Stimulated activated CD4-positive, alpha-beta T cell treated with anti-CD3 and anti-CD28 coated beads, Interleukin-12 subunit alpha, Interleukin-12 subunit beta, amount 100 ng/mL, for 24 hours (primary cell): ENCODE results near the gene GAGE13.
A peak's percentile ranks its signal among the peaks of the same experiment; 100 is the strongest.
"Not testable (repeated sequence)": the region's sequence is repeated elsewhere in the genome, so short reads cannot be mapped to it uniquely, and the experiment has no call there.

Source experiments
- DNase-seq, 2 experiments: peaks; one replicate each; pipeline ENCODE4 v3.0.0-alpha.2; 2020; ENCODE audit warnings: low read depth in 2 of 2

GAGE13 gene, protein sequence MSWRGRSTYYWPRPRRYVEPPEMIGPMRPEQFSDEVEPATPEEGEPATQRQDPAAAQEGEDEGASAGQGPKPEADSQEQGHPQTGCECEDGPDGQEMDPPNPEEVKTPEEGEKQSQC

DNA sequence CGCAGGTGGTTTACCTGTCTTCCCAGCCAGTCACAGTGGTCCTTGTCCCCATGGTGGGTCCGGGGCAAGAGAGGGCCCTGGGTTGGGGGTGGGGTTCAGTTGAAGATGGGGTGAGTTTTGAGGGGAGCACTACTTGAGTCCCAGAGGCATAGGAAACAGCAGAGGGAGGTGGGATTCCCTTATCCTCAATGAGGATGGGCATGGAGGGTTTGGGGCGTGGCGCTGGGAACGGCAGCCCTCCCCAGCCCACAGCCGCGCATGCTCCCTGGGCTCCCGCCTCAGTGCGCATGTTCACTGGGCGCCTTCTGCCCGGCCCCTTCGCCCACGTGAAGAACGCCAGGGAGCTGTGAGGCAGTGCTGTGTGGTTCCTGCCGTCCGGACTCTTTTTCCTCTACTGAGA is at the start of gene GAGE13:
Gene GAGE13, plus strand, starts transcription at position 301 of the 400 bp plus-strand sequence. CDS start 1,156 bp downstream, outside the sequence.
- DNase-seq: not testable (repeated sequence)

- DNase-seq: no peak
Observed at GRCh38 chrX:49282647-49283011, 48.8 kb upstream of the GAGE13 start.

DNA sequence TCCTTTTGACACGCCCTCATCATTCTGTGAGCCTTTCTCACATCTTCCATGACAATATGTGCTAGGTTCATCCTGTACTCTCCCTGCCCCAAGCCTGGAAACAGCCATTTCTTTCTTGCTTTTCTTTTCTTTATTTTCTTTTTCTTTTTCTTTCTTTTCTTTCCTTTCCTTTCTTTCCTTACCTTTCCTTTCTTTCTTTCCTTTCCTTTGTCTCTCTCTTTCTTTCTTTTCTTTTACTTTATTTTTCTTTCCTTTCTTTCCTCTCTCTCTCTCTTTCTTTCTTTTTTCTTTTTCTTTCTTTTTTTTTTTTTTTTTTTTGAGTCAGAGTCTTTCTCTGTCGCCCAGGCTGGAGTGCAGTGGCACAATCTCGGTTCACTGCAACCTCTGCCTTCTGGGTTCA is 47.2 kb upstream of the GAGE13 start:
- DNase-seq: no peak

- DNase-seq: no peak
Observed at GRCh38 chrX:49286136-49286535, 45.2 kb upstream of the GAGE13 start.

- no peak for DNase-seq
Observed at GRCh38 chrX:49286581-49286980, 44.8 kb upstream of the GAGE13 start.

- DNase-seq: no peak
Observed at GRCh38 chrX:49287665-49288064, 43.7 kb upstream of the GAGE13 start.

DNA sequence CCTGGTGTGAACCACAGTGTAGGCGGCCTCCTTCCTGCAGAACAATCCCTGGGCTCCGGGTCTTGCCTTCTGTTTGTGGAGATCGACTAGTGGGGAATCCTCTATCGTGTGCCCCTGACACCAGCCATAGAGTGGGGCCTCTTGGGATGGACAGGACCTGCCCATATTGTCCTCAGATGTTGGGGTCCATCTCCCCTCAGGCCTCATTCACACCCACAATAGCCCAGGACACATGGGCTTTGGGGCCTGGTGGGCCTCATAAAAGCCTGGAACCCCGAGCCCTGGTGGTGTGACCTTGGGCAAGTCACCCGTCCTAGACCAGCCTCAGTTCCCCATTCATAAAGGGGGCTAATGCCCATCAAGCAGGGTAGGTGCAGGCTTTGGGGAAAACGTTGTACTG is 41.2 kb upstream of the GAGE13 start:
- no peak for DNase-seq

GRCh38 chrX:49291615-49292337 is 39.6 kb upstream of the GAGE13 start:
- peak; percentile 37 to 72 for DNase-seq

DNA sequence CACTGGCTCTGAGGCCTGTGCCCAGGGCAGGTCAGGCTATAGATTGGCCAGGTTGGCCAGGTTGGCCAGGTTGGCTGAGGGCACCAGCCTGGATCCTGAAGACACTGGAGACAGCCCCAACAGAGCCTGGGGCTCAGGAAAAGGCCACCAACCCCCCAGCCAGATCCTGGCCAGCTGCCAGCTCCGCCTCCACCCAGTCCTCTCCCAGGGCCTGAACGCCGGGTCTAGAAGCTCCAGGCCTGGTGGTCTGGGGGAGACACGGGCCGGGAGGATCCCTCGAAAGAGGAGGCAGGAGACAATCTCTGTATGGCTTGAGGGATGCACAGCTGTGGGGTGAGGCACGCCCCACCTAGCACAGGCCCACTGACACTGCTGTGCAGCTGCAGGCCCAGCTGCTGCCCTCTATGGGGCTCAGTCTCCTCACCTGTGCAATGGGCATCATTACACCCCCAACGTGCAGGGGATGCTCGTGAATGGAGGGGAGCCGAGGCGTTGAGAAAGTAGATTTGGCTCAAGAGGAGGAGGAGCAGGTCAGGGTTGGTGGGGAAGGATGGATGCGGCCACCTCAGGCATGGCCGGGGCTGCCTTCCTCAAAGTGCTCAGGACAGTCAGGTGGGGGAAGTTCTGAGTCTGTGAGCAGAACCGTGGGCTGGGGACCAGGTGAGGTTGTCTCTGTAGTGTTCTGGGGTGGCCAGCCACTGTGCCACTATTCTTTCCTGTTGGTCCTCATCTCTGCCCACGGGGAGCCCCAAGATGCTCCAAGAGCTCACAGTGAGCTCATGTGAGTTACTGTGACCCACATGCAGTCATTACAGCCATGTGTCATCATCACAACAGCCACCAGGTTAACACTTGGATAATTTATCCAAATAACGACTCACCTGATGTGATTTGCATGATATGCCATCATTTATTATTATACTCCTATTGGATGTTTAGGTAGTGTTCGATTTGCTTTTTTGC is 38.7 kb upstream of the GAGE13 start:
- DNase-seq: no peak

DNA sequence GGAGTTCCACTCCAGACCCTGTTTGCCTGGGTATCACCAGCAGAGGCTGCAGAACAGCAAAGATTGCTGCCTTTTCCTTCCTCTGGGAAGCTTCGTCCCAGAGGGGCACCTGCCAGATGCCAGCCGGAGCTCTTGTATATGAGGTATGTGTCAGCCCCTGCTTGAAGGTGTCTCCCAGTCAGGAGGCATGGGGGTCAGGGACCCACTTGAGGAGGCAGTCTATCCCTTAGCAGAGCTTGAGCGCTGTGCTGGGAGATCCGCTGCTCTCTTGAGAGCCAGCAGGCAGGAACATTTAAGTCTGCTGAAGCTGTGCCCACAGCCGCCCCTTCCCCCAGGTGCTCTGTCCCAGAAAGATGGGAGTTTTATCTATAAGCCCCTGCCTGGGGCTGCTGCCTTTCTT is 32.1 kb upstream of the GAGE13 start:
- not testable (repeated sequence) for DNase-seq

DNA sequence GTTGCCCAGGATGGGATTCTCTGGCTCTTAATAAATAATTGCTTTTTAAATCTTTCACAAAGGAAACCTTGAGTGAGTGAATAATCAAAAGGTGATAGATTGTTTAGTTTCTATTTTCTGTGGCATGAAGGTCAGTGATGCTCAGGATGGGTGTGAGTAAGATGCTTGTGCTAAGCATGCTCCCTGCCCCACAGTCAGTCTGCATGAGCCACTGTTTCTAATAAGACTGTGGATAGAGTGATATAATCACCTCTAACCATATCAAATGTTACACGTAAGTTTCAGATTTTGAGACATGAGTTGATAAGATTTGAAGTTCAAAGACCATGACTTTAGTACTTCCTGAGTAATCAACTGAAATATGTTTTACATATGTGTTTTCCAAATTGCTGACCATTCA is 30.7 kb upstream of the GAGE13 start:
- DNase-seq: no peak

GRCh38 chrX:49303346-49303745 is 28.0 kb upstream of the GAGE13 start, which contains the start of gene GAGE10:
Gene GAGE10 (plus strand): TSS chrX:49303646. CDS start chrX:49304860, 1,214 bp downstream.
- DNase-seq: no peak

GRCh38 chrX:49307775-49308174 is 23.6 kb upstream of the GAGE13 start:
- not testable (repeated sequence) for DNase-seq

DNA sequence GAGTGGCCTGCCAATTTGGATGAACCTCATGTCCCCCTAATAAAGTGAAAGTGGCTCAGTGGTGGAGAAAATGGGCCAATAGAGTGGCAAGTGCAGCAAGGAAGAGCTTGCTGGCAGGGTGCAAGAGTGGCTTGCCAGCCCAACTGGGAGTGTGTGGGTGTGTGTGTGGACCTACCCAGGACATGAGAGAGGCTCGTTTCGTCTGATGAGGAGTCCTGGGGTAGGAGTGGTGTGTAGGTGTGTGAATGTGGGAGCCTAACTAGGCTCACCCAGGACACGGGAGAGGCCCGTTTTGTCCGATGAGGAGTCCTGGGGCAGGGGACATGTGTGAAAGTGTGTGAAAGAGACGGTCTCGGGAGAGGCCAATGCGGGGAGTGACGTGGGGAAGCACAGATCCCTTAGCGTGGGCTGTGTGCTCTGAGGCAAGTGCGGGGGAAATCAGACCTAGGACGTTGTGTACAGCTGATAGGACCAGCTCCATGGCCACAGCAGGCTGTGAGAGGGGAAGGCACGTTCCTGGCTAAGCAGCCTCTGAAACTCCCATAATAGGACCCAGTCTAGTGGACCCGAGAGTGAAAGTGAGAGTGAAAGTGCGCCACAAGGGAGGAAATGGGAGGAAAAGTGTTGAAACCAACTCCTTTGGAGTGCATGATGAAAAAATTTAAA is 22.6 kb upstream of the GAGE13 start:
- no peak for DNase-seq

DNA sequence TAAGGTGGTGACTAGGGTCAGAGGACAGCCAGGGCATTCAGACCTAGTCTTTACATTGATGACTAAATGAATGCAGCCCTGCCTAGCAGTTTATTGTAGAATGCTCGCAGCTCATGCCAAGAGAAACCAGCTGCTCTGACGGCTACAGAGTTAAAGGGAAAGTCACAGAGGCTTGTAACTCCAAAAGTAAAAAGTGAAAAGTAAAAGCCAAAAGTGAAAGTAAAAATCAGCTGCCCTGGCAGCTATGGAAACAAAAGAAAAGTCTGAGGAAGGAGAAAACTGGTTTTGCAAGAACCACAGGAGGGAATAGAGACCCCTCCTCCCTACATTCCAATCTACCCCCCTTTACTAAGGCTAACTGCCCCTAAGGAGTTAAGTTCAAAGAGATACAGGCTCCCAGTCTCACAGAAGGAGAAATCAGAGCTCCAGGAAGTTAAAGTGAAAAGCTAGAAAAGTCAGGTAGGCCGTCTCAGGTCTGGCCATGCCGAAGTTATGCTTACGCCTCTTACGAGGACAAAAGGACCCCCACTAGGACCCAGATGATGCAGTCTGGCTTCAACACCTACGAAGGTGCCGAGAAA is 21.9 kb upstream of the GAGE13 start:
- DNase-seq: no peak

DNA sequence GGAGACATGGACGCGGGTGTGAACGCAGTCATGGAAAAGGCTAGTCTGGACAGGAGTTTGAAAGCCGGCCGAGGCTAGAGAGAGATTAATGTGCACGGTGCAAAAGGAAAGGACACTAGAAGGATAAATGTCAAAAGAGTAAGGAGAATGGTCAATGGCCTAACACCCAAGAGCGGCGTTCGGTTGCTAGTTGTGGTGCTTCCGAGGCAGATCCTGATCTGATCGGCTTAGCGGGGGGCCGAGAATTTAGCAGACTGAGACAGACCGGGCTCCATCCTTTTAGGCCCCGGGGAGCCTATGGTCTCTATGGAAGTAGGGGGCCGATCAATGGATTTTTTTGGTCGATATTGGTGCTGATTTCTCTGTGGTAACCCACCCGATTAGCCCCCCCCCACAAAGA is 21.0 kb upstream of the GAGE13 start:
- DNase-seq: no peak

DNA sequence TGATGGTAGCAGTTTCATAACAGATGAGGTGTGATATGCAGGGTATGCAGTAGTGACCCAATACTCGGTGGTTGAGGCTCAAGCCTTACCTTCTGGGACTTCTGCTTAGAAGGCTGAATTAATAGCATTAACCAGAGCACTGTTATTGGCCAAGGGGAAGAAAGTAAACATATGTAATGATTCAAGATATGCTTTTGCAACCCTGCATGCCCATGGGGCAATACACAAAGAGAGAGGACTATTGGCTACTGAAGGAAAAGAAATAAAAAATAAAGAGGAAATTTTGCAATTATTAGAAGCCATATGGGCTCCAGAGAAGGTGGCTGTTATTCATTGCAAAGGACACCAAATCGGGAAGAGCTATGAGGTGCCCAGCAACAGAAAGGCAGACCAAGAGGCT is 19.2 kb upstream of the GAGE13 start:
- DNase-seq: no peak

DNA sequence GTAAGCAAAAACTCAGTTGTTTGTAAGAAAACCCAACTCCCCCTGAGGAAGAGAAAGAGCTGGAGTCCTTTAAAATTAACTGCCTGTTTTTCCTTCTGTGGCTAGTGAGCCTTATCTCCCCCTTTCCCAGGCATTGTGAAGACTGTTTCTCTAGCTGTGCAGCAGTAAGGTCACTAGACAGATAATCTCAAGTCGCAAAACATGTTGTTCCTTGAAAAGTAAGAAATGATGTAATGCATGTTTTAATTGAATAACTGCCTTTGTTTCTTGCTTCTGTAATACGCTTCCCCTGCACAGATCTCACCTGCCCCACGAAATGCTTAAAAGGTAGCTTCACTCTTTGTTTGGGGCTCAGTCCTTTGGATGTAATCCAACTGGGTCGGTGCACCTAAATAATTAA is 15.3 kb upstream of the GAGE13 start:
- no peak for DNase-seq

GRCh38 chrX:49321737-49322136 is 9.6 kb upstream of the GAGE13 start, which contains the start of gene GAGE12J:
Gene GAGE12J (plus strand): TSS chrX:49322037. CDS start chrX:49323194, 1,157 bp downstream.
- DNase-seq: not testable (repeated sequence)

DNA sequence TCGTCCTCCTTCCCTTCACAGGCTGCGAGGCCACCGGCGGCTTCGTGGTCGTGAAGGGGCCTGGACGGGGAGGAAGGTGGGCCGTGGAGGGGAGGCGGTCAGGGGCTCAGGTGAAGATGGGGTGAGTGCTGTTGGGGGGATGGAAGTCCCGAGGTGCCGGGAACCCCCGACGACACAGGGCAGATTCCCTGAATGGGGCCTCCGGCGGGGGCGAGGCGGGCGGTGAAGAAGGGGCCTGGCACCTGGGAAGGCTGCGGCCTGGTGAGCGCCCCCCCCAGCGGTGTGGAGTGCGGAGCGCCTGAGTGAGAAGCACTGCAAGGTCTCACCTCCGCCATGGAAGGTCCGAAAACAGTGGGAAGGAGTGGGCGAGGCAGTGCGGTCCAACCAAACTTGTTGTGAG is 9.1 kb upstream of the GAGE13 start:
- DNase-seq: not testable (repeated sequence)

GRCh38 chrX:49323735-49324134 is 7.6 kb upstream of the GAGE13 start:
- not testable (repeated sequence) for DNase-seq
